H1 (cell line): ENCODE data around the gene FRY. TPM values are rescaled to one million over a fixed set of nuclear protein-coding genes. Genes with fewer than 3 reads are reported as not detected.

Experiments used
- CTCF ChIA-PET: fragments of 300-600 bp; sonication (Branson Sonifier 250); formaldehyde crosslinking; loops from one replicate; lab custom pipeline; 2021; ENCODE audit not compliant: partially characterized antibody; lab: Charles Lee
- POLR2A ChIA-PET: fragments of 300-600 bp; sonication (Branson Sonifier 250); formaldehyde crosslinking; loops from one replicate; lab custom pipeline; 2021; ENCODE audit warnings: inconsistent platforms; ENCODE audit not compliant: partially characterized antibody; lab: Charles Lee
- DNase-seq, 2 experiments: peaks; one replicate each; pipeline versions ENCODE4 v3.0.0 to v3.0.0-alpha.2; 2010 to 2022; ENCODE audit warnings: low spot score in 2 of 2, low read depth in 1 of 2, mixed read lengths in 1 of 2
- FAIRE-seq: peaks from 2 replicates; lab custom pipeline; 2011; peaks lifted over from hg19 to GRCh38; lab: Jason Lieb, UNC
- H2AFZ ChIP-seq: 2 replicates; pipeline ENCODE4 v1.8.1; 2012; ENCODE audit warnings: low read length, inconsistent platforms
- H2AK5ac ChIP-seq: 2 replicates; pipeline ENCODE4 v1.6.1; 2013; ENCODE audit warnings: low read depth, low read length
- H2BK120ac ChIP-seq: replicated peaks from 2 replicates; pipeline ENCODE3; 2013; ENCODE audit warnings: low read depth, low read length, inconsistent platforms
- H2BK12ac ChIP-seq: 2 replicates; pipeline ENCODE4 v1.6.1; 2013; ENCODE audit warnings: low read depth, low read length
- H2BK15ac ChIP-seq: 2 replicates; pipeline ENCODE4 v1.6.1; 2013; ENCODE audit warnings: low read length
- H2BK20ac ChIP-seq: 2 replicates; pipeline ENCODE4 v1.6.1; 2013; ENCODE audit warnings: low read length
- H2BK5ac ChIP-seq: 2 replicates; pipeline ENCODE4 v1.6.1; 2013; ENCODE audit warnings: low read depth, low read length
- H3K14ac ChIP-seq: 2 replicates; pipeline ENCODE4 v1.6.1; 2013; ENCODE audit warnings: inconsistent platforms; ENCODE audit not compliant: insufficient read length
- H3K18ac ChIP-seq: 2 replicates; pipeline ENCODE4 v1.6.1; 2013; ENCODE audit warnings: low read length; ENCODE audit errors: extremely low read depth
- H3K23ac ChIP-seq: 2 replicates; pipeline ENCODE4 v1.6.1; 2013; ENCODE audit warnings: inconsistent platforms; ENCODE audit not compliant: insufficient read length
- H3K23me2 ChIP-seq: 2 replicates; pipeline ENCODE4 v1.6.1; 2013; ENCODE audit warnings: low read depth, low read length
- H3K27ac ChIP-seq: 2 replicates; pipeline ENCODE4 v1.6.1; 2011; ENCODE audit warnings: low read depth, low read length, inconsistent platforms
- H3K27me3 ChIP-seq, 4 experiments: replicated peaks in 1 of 4; 1 replicate in 1 of 4; 2 replicates in 3 of 4; pipeline versions ENCODE4 v1.6.1 to v1.8.1; 2011 to 2013; ENCODE audit warnings: low read length in 3 of 4, mild to moderate bottlenecking in 3 of 4, inconsistent platforms in 2 of 4, mixed read lengths in 2 of 4, moderate library complexity in 1 of 4; ENCODE audit not compliant: control insufficient read depth in 3 of 4, insufficient read depth in 3 of 4; ENCODE audit errors: extremely low read depth in 1 of 4
- H3K36me3 ChIP-seq, 4 experiments: 2 replicates each; pipeline versions ENCODE4 v1.6.1 to v1.8.1; 2011 to 2013; ENCODE audit warnings: mild to moderate bottlenecking in 4 of 4, low read length in 3 of 4, moderate library complexity in 2 of 4, control low read depth in 1 of 4, inconsistent platforms in 1 of 4; ENCODE audit not compliant: insufficient read depth in 4 of 4, control insufficient read depth in 2 of 4
- H3K4ac ChIP-seq: replicated peaks from 2 replicates; pipeline ENCODE3; 2013; ENCODE audit warnings: low read length, low read depth, mixed read lengths, inconsistent platforms; ENCODE audit not compliant: insufficient read length
- H3K4me1 ChIP-seq, 4 experiments: replicated peaks in 1 of 4; 1 replicate in 1 of 4; 2 replicates in 3 of 4; pipeline versions ENCODE4 v1.6.1 to v1.8.1; 2011 to 2013; ENCODE audit warnings: low read length in 3 of 4, inconsistent platforms in 2 of 4, mixed read lengths in 1 of 4; ENCODE audit not compliant: insufficient read depth in 4 of 4, control insufficient read depth in 3 of 4
- H3K4me2 ChIP-seq, 2 experiments: 2 replicates each; pipeline versions ENCODE4 v1.6.1 to v1.8.1; 2011 to 2013; ENCODE audit warnings: low read depth in 2 of 2, low read length in 2 of 2, control low read depth in 1 of 2, inconsistent platforms in 1 of 2, mild to moderate bottlenecking in 1 of 2; ENCODE audit not compliant: insufficient read depth in 1 of 2
- H3K4me3 ChIP-seq, 4 experiments: fragments of 200-600, 300-600 bp in 1 of 4; sonication (generic), shearing (Covaris generic), sonication (Bioruptor Twin) in 1 of 4; 2 replicates each; pipeline versions ENCODE4 v1.5.1 to v1.8.1; 2011 to 2016; ENCODE audit warnings: low read length in 4 of 4, low read depth in 3 of 4, control low read depth in 2 of 4, inconsistent platforms in 2 of 4, mild to moderate bottlenecking in 2 of 4, mixed read lengths in 1 of 4, moderate library complexity in 1 of 4; ENCODE audit not compliant: insufficient read depth in 2 of 4; ENCODE audit errors: extremely low read depth in 1 of 4
- H3K56ac ChIP-seq: replicated peaks from 2 replicates; pipeline ENCODE3; 2013; ENCODE audit warnings: low read depth, mild to moderate bottlenecking, mixed read lengths, low read length, inconsistent platforms; ENCODE audit not compliant: insufficient read length
- H3K79me1 ChIP-seq: 2 replicates; pipeline ENCODE4 v1.6.1; 2013; ENCODE audit warnings: low read depth, low read length, control low read depth
- H3K79me2 ChIP-seq, 2 experiments: 2 replicates each; pipeline versions ENCODE4 v1.6.1 to v1.8.1; 2012 to 2013; ENCODE audit warnings: low read length in 2 of 2, mild to moderate bottlenecking in 2 of 2, inconsistent platforms in 1 of 2; ENCODE audit not compliant: insufficient read depth in 2 of 2, control insufficient read depth in 1 of 2
- H3K9ac ChIP-seq, 4 experiments: replicated peaks in 1 of 4; 1 replicate in 1 of 4; 2 replicates in 3 of 4; pipeline versions ENCODE4 v1.6.1 to v1.8.1; 2011 to 2013; ENCODE audit warnings: low read depth in 3 of 4, low read length in 3 of 4, control low read depth in 2 of 4, mild to moderate bottlenecking in 2 of 4, moderate library complexity in 2 of 4, inconsistent platforms in 1 of 4; ENCODE audit errors: extremely low read depth in 1 of 4
- H3K9me3 ChIP-seq, 2 experiments: 2 replicates each; pipeline versions ENCODE4 v1.6.1 to v1.8.1; 2012 to 2013; ENCODE audit warnings: mild to moderate bottlenecking in 2 of 2, moderate library complexity in 2 of 2, control low read depth in 1 of 2, inconsistent platforms in 1 of 2, low read depth in 1 of 2, low read length in 1 of 2, mixed read lengths in 1 of 2; ENCODE audit not compliant: insufficient read depth in 2 of 2
- H4K20me1 ChIP-seq, 2 experiments: replicated peaks in 1 of 2; 2 replicates each; pipeline versions ENCODE3 to v1.8.1; 2011 to 2013; ENCODE audit warnings: inconsistent platforms in 2 of 2, low read length in 2 of 2, mild to moderate bottlenecking in 1 of 2; ENCODE audit not compliant: insufficient read depth in 2 of 2, control insufficient read depth in 1 of 2
- H4K5ac ChIP-seq: 2 replicates; pipeline ENCODE4 v1.6.1; 2013; ENCODE audit warnings: low read length, low read depth, mixed read lengths, inconsistent platforms; ENCODE audit not compliant: insufficient read length
- H4K8ac ChIP-seq: 2 replicates; pipeline ENCODE4 v1.8.0; 2013; ENCODE audit warnings: mild to moderate bottlenecking, moderate library complexity, low read length, inconsistent platforms; ENCODE audit not compliant: insufficient read depth; ENCODE audit errors: extremely low read depth
- H4K91ac ChIP-seq: replicated peaks from 2 replicates; pipeline ENCODE3; 2013; ENCODE audit warnings: low read length, mixed read lengths, inconsistent platforms; ENCODE audit not compliant: insufficient read length
- CBX5 ChIP-seq: fragments of 300-800, 300-1000 bp; sonication (generic); IDR thresholded peaks from 2 replicates; pipeline ENCODE4 v1.7.1; 2016; ENCODE audit warnings: antibody characterized with exemption, low read length, low read depth
- CHD1 ChIP-seq: IDR thresholded peaks from 2 replicates; pipeline ENCODE4 v1.6.1; 2012; ENCODE audit warnings: low read depth, low read length, improper control_type of control experiment
- GABPA ChIP-seq: IDR thresholded peaks from 2 replicates; pipeline ENCODE4 v1.6.1; 2011; ENCODE audit warnings: mild to moderate bottlenecking, low read length, moderate library complexity, borderline replicate concordance; ENCODE audit not compliant: insufficient read depth
- HDAC2 ChIP-seq, 2 experiments: fragments of 300-600 bp in 1 of 2; sonication (generic) in 1 of 2; IDR thresholded peaks; 2 replicates each; pipeline ENCODE4 v1.6.1; 2011 to 2012; ENCODE audit warnings: low read depth in 2 of 2, low read length in 2 of 2, mild to moderate bottlenecking in 2 of 2, moderate library complexity in 2 of 2, borderline replicate concordance in 1 of 2, inconsistent platforms in 1 of 2
- KDM1A ChIP-seq: fragments of 200-600, 300-600 bp; sonication (generic); IDR thresholded peaks from 2 replicates; pipeline ENCODE4 v1.7.1; 2016; ENCODE audit warnings: mild to moderate bottlenecking, low read length, borderline replicate concordance
- KDM5A ChIP-seq: fragments of 200-600 bp; IDR thresholded peaks from 2 replicates; pipeline ENCODE4 v1.7.1; 2012; ENCODE audit warnings: mild to moderate bottlenecking, low read length, inconsistent platforms, mixed read lengths
- PHF8 ChIP-seq: fragments of 200-600 bp; sonication (generic); conservative IDR thresholded peaks from 2 replicates; pipeline ENCODE4 v1.7.1; 2012; ENCODE audit warnings: low read depth, mild to moderate bottlenecking, inconsistent platforms, low read length, moderate library complexity
- RBBP5 ChIP-seq: IDR thresholded peaks from 2 replicates; pipeline ENCODE4 v1.7.1; 2012; ENCODE audit warnings: low read depth, mild to moderate bottlenecking, inconsistent platforms, low read length, moderate library complexity, borderline replicate concordance
- RXRA ChIP-seq: IDR thresholded peaks from 2 replicates; pipeline ENCODE4 v1.6.1; 2011; ENCODE audit warnings: low read depth, mild to moderate bottlenecking, low read length, moderate library complexity; ENCODE audit not compliant: insufficient read depth
- SIN3A ChIP-seq, 2 experiments: IDR thresholded peaks in 1 of 2; conservative IDR thresholded peaks in 1 of 2; 2 replicates each; pipeline ENCODE4 v1.6.1; 2011 to 2012; ENCODE audit warnings: low read length in 2 of 2, improper control_type of control experiment in 1 of 2, low read depth in 1 of 2, mild to moderate bottlenecking in 1 of 2
- TAF7 ChIP-seq: optimal IDR thresholded peaks from 2 replicates; pipeline ENCODE3; 2011; ENCODE audit warnings: low read depth, mild to moderate bottlenecking, inconsistent platforms, low read length, moderate library complexity, borderline replicate concordance
- WGBS, 2 experiments: shearing (Covaris generic) in 1 of 2; methylation state at CpG; one replicate each; pipeline versions ENCODE4 v1.1.6 to v1.1.7; 2013 to 2015; ENCODE audit warnings: low lambda C conversion rate in 2 of 2, mixed read lengths in 2 of 2, inconsistent platforms in 1 of 2, low coverage in 1 of 2, missing lambda C conversion rate in 1 of 2; ENCODE audit not compliant: insufficient replicate concordance in 2 of 2, insufficient coverage in 1 of 2, insufficient read length in 1 of 2; ENCODE audit errors: extremely low coverage in 1 of 2, missing lambda C conversion rate in 1 of 2; 5-methylcytosine and 5-hydroxymethylcytosine counted together
- polyA plus RNA-seq, 7 experiments: library from polyadenylated mRNA; depleted of rRNA in 3 of 7; stranded (reverse) in 5 of 7; unstranded in 2 of 7; fragments of >200 nt in 5 of 7; fragments of 200-250 nt in 2 of 7; gene quantifications; 1 replicate in 5 of 7; 2 replicates in 1 of 7; 4 replicates in 1 of 7; pipeline versions ENCODE4 v1.2.1 to v1.2.3, GENCODE V29; 2011 to 2013; ENCODE audit warnings: missing spikeins in 2 of 7, mixed read lengths in 2 of 7
- total RNA-seq: library from RNA; stranded (reverse); fragmentation: NEBNext Ultra II Directional; extraction: Animal tissue kit (Norgen Biotek cat#: 25700); gene quantifications from 2 replicates; pipeline ENCODE4 v1.2.1, GENCODE V29; 2021
- TF ChIP-seq, protein P1 (sequence below): IDR thresholded peaks from 2 replicates; pipeline ENCODE4 v1.6.1; 2012; ENCODE audit warnings: low read length, inconsistent platforms

The FRY gene
- total and polyA plus RNA-seq, 2 of the 8 experiments (the other 6 are each of a cell fraction or from before 2014, with no cell fraction given): 4.3 to 9.2 TPM

DNA sequence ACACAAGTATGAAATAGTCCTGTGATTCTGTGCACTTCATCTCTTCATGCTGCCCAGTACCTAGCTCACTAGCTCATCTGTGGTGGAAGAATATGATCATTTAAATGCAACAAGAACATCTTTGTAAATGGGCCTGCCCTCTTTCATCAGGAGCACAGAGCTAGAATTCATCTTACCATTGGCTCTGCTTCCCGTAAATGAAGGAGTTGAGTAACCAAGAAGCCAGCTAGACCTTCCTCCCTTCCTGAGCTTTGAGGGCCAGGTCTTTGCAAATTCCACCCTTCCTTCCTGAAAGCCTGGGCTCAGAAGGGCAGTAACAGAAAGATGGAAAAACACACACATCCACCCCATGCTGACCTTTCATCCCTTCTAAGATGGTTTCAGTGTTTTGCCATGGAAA lies 82.0 kb downstream of the FRY start:
- Histone ChIP-seq H3K23me2 (no peaks in the 10 kb centered on the region), H3K79me1 (no peaks in the 10 kb centered on the region), H3K4ac (no peak overlapping the region), H3K79me2 (no peaks in the 10 kb centered on the region), H2BK20ac (no peak overlapping the region), H3K18ac (no peak overlapping the region), H2AK5ac (no peak overlapping the region), H2BK5ac (no peak overlapping the region), H2BK12ac (no peak overlapping the region), H4K91ac (no peak overlapping the region), H3K4me3 (no peak overlapping the region), H2BK120ac (no peak overlapping the region), H4K20me1 (peaks cover 0 to 1% of the 10 kb centered on the region in 2 experiments), H4K8ac (no peak overlapping the region), H3K4me1 (no peaks in the 10 kb centered on the region), H3K23ac (no peak overlapping the region), H2BK15ac (no peak overlapping the region), H3K27ac (no peak overlapping the region), H4K5ac (no peak overlapping the region), H3K9ac (no peak overlapping the region), H3K36me3 (no peaks in the 10 kb centered on the region), H3K27me3 (no peaks in the 10 kb centered on the region), H3K14ac (no peak overlapping the region), H3K56ac (no peak overlapping the region), H3K4me2 (no peak overlapping the region), H2AFZ (no peak overlapping the region), H3K9me3 (no peaks in the 10 kb centered on the region)
- DNase-seq (no peak), FAIRE-seq (no peak)
- WGBS, 2 experiments: 93% methylated on average over 1 of the region's 1 CpG; no CpG with 5 or more reads in 1 of the 2 experiments
- CTCF ChIA-PET: interaction anchor here (0.7 to 1.7 kb wide), 2 partner anchors 9 to 51 kb away, joined by 3 to 6 read pairs; no protein-coding TSS in a partner anchor
- POLR2A ChIA-PET: no interaction called here
- no peak for TF ChIP-seq CBX5
- no peak for TF ChIP-seq RXRA
- no peak for TF ChIP-seq SIN3A (conservative IDR thresholded peaks at IDR 0.05 in 1 of 2, IDR thresholded peaks at IDR 0.05 in 1 of 2; ENCODE audit: low read depth in 1 of 2, low read length in 2 of 2)
- no peak for TF ChIP-seq CHD1
- TF ChIP-seq KDM1A: no peak
- no peak for TF ChIP-seq GABPA
- TF ChIP-seq KDM5A: no peak
- TF ChIP-seq TAF7: no peak
- no peak for TF ChIP-seq RBBP5
- TF ChIP-seq HDAC2 (IDR thresholded peaks at IDR 0.05; ENCODE audit: borderline replicate concordance in 1 of 2, low read depth in 2 of 2, low read length in 2 of 2): no peak
- TF ChIP-seq PHF8: no peak
- TF ChIP-seq, protein P1, sequence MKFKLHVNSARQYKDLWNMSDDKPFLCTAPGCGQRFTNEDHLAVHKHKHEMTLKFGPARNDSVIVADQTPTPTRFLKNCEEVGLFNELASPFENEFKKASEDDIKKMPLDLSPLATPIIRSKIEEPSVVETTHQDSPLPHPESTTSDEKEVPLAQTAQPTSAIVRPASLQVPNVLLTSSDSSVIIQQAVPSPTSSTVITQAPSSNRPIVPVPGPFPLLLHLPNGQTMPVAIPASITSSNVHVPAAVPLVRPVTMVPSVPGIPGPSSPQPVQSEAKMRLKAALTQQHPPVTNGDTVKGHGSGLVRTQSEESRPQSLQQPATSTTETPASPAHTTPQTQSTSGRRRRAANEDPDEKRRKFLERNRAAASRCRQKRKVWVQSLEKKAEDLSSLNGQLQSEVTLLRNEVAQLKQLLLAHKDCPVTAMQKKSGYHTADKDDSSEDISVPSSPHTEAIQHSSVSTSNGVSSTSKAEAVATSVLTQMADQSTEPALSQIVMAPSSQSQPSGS: no peak
